Stimulated activated CD8-positive, alpha-beta memory T cell treated with anti-CD3 and anti-CD28 coated beads, Interleukin-12 subunit alpha, Interleukin-12 subunit beta, amount 100 ng/mL, for 24 hours (primary cell): ENCODE measurements around the gene FSTL3.
"Not testable (repeated sequence)": the region's sequence is repeated elsewhere in the genome, so short reads cannot be mapped to it uniquely, and the experiment has no call there.

Experiments used
- DNase-seq: peaks from one replicate; pipeline ENCODE4 v3.0.0-alpha.2; 2020; ENCODE audit errors: extremely low read depth

FSTL3 gene

GRCh38 chr19:676339-677105 is at the start of gene FSTL3:
TSS of gene FSTL3 (plus strand) at chr19:676392. CDS start at chr19:676424, 32 bp downstream.
- no peak for DNase-seq

DNA sequence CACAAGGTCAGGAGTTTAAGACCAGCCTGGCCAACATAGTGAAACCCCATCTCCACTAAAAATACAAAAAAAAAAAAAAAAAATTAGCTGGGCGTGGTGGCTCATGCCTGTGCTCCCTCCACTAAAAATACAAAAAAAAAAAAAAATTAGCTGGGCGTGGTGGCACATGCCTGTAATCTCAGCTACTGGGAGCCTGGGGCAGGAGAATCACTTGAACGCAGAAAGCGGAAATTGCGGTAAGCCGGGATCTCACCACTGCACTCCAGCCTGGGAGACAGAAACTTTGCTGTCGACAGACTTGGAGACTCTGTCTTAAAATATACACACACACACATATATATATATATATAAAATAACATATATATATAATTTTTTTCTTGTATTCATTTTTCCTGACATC is 49.6 kb upstream of the FSTL3 start:
- DNase-seq: not testable (repeated sequence)

DNA sequence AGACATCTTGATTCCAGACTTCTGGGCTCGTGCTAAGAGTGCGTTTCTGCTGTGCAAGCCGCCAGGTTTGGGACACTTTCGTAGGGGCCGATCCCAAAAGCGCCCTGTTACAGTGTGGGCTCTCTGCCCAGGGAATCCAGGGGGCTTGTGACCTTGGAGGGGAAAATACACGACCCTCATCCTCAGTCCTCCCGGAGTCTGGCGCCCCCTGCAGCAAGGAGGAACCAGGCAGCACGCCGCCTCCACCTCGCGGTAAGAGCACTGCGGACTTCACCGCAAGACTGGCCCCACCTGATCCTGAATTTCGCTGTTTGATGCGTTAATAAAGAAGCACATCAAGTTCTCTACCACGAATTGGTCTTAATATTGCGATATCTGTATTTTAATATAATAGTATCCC is 48.0 kb upstream of the FSTL3 start:
- DNase-seq: no peak

- not testable (repeated sequence) for DNase-seq
These were observed 46.7 kb upstream of the FSTL3 start for GRCh38 chr19:629515-629914.

- DNase-seq: no peak
These were observed 46.1 kb upstream of the FSTL3 start for GRCh38 chr19:629961-630714.

DNA sequence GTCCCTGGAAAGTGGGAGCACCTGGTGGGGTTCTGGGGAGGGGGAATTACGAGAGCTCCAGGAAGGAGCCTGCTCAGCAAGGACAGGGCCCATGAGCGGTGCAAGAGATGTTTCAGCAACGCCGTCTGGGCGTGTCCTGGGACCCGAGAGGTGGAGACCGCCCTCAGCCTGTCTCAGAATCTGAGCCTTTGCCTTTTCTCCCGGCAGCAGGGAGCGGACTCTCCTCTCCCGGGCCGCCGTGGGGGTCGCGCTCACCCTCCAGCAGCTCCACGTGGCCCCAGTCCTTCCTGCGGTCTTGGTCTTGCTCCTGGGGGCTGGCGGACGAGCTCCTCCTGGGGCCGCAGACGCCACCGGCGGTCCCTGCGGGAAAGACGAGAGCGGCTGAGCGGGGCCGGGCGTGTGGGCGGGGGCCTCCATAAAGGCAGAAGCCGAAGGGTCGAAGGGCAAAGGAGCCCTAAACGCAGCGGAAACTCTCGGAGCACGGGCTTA is 43.6 kb upstream of the FSTL3 start:
- peak; percentile 21 for DNase-seq

GRCh38 chr19:633068-633785 is 43.0 kb upstream of the FSTL3 start, which contains the start of gene POLRMT:
TSS of gene POLRMT (minus strand) at chr19:633537. CDS start at chr19:633512, 25 bp downstream.
- DNase-seq: peak; percentile 91

DNA sequence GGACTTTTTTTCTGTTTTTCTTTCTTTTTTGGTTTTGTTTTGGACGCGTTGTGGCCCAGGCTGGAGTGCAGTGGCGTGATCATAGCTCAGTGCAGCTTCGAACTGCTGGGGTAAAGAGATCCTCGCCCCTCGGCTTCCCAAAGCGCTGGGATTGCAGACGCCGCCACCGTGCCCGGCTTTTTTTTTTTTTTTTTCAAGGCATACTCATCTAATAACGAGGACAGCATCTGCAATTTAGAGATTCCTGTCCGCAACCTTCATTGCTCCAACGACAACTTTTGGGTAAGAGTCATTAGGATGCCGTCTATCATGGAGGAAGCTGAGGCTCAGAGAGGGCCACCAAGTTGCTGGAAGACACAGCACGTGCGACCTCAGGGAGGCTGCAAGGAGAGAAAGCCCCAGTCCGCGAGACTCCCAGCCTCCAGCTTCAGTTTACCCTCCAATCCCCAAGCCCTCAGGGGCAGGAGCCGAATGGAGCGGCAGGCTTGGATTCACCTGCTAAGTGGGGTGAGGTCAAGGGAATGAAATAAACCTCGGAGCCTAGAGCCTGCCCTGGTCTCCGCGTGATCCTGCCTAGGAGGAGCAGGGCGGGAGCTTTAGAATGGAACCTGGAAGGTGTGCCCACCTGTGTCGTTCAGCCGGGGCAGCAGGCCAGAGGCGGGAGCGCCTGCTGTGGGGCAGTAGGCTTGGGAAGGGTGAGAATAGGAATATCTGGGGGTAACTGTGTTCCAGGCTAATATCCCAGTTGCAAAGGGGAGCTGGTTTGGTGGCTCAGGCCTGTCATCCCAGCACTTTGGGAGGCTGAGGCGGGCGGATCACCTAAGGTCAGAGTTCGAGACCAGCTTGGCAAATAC is 42.2 kb upstream of the FSTL3 start:
- no peak for DNase-seq

DNA sequence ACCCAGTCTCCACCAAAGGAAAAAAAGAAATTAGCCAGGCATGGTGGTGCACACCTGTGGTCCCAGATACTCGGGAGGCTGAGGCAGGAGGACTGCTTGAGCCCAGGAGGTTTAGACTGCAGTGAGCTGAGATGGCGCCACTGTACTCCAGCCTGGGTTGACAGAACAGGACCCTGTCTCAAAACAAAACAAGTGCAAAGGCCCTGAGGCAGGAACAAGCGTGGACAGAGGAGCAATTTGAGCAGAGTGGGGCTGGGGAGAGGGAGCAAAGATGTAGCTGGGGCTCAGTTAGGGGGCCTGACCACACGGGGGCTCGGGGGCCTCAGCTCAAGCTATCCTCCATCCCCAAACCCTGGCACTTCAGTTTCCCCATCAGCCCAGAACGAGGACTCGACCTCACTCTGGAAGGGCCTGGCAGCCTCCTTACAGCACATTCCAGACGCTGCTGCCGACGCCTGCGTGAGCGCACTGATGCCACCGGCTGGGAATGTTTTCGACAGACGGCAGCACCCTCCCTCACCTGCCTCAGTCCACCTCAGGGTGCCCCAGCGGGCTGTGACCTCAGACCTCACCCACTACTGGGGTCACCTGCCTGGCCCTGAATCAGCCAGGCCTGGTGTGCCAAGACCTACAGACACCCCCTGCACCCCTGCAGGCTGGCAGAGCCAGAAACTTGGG is 41.1 kb upstream of the FSTL3 start:
- DNase-seq: no peak

DNA sequence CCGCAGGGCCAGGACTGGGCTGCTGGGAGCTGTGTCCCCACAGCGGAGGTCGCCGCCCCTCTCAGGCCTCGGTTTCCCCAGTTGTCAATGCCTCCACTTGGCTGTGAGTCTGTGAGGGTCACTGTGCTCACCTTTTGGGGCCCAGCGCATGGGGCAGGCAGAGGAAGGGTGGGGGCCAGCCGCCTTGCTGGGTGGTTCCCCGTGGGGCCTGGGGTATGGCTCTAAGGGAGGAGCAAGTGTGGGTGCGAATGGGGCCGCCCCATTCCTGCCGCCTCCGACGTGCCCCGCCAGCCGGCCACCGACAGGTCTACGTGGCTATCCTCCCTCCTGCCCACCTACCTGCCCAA is 37.3 kb upstream of the FSTL3 start:
- no peak for DNase-seq

GRCh38 chr19:639253-640160 is 36.7 kb upstream of the FSTL3 start, which contains the start of gene FGF22:
TSS of gene FGF22 (plus strand) at chr19:639879. CDS start at chr19:639926, 47 bp downstream.
- DNase-seq: peak; percentile 94

DNA sequence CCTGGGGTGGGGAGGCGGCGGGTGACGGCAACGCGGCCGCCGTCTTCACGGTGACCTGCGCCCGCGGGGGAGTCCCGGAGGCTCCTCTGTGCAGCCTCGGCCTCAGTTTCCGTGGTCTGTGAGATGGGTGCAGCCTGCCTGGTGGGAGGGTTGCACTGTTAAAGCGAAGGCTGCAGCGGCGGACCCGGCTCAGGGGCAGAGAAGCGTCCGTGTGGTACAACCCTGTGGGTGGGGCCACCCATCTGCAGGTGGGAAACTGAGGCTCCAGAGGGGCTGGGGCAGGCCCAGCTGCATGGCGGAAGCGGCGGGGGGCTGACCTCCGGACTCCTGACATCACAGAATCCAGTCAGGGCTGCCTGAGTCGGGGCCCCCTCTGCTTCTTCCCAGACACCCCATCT is 36.0 kb upstream of the FSTL3 start:
- no peak for DNase-seq

DNA sequence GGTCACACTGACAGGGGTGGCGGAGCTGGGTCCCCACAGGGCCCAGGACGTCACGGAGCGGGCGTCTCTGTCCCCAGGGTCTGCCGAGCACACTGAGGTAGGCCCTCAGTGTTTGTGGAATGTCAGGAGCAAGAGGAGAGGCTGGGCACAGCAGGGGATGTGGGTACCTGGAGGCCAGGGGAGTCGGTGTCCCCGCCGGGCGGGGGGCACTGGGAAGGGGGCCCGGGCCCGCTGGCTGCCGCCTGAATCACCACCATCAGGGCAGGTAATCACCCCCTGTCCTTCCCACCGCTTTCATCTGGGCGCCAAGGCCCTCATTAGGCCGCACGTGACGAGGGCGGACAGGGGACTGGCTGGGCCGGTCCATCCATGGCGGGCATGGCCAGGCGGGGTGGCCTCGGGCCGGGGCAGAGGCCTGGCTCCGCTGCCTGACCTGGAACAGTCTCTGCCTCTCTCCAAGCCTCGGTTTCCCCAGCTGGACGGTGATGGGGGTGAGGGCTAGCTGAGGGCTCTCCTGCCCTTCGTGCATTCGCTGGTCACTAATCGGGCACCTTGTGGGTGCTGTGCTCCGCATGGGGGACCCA is 35.5 kb upstream of the FSTL3 start:
- DNase-seq: no peak

GRCh38 chr19:641702-642101 is 34.5 kb upstream of the FSTL3 start:
- DNase-seq: no peak

DNA sequence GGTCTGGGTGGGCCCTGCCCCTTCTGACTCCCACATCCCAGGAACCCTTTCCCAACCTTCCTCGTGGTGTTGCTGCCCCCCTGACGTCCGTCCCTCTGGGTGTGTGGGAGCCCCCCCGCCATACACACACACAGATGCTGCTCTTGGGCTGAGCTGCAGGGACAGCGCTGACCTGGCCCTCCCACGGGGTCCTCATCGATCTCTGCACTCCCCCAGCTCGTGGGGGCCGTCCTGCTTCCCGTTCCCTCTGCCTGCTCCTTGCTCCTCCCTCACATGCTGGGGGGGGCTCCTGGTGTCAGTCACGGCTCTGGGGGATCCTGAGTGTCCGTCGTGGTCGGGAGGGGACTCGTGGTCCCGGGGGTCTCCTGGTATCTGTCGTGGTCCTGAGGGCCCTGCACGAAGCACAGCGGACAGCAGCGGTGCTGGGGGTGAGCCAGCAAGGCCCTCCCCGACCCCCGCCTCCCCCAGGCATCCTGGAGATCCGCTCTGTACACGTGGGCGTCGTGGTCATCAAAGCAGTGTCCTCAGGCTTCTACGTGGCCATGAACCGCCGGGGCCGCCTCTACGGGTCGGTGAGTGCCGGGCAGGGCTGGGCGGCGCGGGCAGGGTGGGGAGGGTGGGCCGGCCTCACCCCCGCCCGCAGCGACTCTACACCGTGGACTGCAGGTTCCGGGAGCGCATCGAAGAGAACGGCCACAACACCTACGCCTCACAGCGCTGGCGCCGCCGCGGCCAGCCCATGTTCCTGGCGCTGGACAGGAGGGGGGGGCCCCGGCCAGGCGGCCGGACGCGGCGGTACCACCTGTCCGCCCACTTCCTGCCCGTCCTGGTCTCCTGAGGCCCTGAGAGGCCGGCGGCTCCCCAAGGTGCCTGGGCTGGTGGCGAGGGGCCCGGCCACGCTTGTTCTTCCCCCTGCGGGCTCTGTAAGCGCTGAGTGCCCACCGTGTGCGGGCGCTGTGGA is 33.1 kb upstream of the FSTL3 start:
- DNase-seq: no peak

- no peak for DNase-seq
These were observed 32.5 kb upstream of the FSTL3 start for GRCh38 chr19:643736-644135.

- no peak for DNase-seq
These were observed 31.8 kb upstream of the FSTL3 start for GRCh38 chr19:644363-644762.

DNA sequence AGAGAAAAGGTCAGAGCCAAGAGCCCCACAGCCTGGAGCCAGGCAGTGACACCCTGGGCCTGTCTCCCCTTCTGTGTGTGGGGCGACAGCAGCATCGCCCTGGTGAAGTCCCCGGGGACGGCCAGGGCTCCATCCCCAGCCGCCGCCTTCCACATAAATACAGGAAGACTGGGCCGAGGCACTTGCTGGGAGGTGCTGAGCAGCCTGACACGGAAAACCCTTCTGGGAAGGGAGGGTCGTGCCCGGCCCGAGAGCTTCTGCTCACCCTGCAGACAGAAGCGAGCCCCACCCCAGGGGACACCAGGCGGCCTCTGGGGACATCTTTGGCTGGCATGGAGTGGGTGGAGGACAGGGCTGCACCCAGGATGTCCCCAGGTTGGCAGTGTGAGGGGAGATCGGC is 31.4 kb upstream of the FSTL3 start:
- no peak for DNase-seq
